IMR-90 (cell line): ENCODE results near the gene LPCAT2. TPM values are rescaled to one million over a fixed set of nuclear protein-coding genes. Genes with fewer than 3 reads are reported as not detected.

Source experiments
- ELK1 ChIP-seq: fragments of 150-350 bp; IDR thresholded peaks from 2 replicates; pipeline ENCODE4 v1.6.1; 2016; ENCODE audit warnings: low read depth, mild to moderate bottlenecking, low read length, moderate library complexity, borderline replicate concordance
- MAZ ChIP-seq: IDR thresholded peaks from 2 replicates; pipeline ENCODE4 v1.6.1; 2012; ENCODE audit warnings: low read depth, mild to moderate bottlenecking, low read length, improper control_type of control experiment, moderate library complexity, borderline replicate concordance
- MXI1 ChIP-seq: IDR thresholded peaks from 2 replicates; pipeline ENCODE4 v1.6.1; 2012; ENCODE audit warnings: low read depth, mild to moderate bottlenecking, low read length, moderate library complexity, borderline replicate concordance
- RFX5 ChIP-seq: IDR thresholded peaks from 2 replicates; pipeline ENCODE4 v1.8.0; 2012; ENCODE audit warnings: low read depth, mild to moderate bottlenecking, low read length, moderate library complexity
- SMC3 ChIP-seq: fragments of 150-350 bp; IDR thresholded peaks from 2 replicates; pipeline ENCODE4 v1.6.1; 2016; ENCODE audit warnings: low read depth, mild to moderate bottlenecking, antibody characterized with exemption, low read length, moderate library complexity
- polyA plus RNA-seq, 3 experiments: library from polyadenylated mRNA; depleted of rRNA; stranded (reverse); fragments of >200 nt; gene quantifications; 2 replicates each; pipeline ENCODE4 v1.2.3, GENCODE V29; 2012; ENCODE audit warnings: low replicate concordance in 1 of 3
- total RNA-seq: library from RNA; depleted of rRNA; stranded (reverse); fragments of >200 nt; gene quantifications from 2 replicates; pipeline ENCODE4 v1.2.3, GENCODE V29; 2012

Gene LPCAT2
- total and polyA plus RNA-seq, 2 of the 4 experiments (the other 2 are of a cell fraction) = 8.6 to 8.7 TPM

GRCh38 chr16:55471448-55472097 is 37.3 kb upstream of the LPCAT2 start (continued):
- TF ChIP-seq SMC3 = no peak
- no peak for TF ChIP-seq MAZ
- TF ChIP-seq MXI1 = no peak
- no peak for TF ChIP-seq ELK1
- TF ChIP-seq RFX5 = no peak
